NB4 (cell line): Measurements from ENCODE around the gene FMN2.
"Not testable (repeated sequence)": the region's sequence is repeated elsewhere in the genome, so short reads cannot be mapped to it uniquely, and the experiment has no call there.

ENCODE experiments used
- DNase-seq: peaks from one replicate; pipeline ENCODE4 v3.0.0; 2010; ENCODE audit warnings: low read depth
- H3K4me3 ChIP-seq: one replicate; pipeline ENCODE4 v1.5.1; 2011; ENCODE audit warnings: mild to moderate bottlenecking, low read depth, low read length, moderate library complexity
- CTCF ChIP-seq: IDR thresholded peaks from one replicate; pipeline ENCODE4 v1.5.1; 2012; ENCODE audit warnings: low read depth, low read length
- MAX ChIP-seq: IDR thresholded peaks from 2 replicates; pipeline ENCODE4 v1.6.1; 2011; ENCODE audit warnings: low read depth, low read length
- MYC ChIP-seq: IDR thresholded peaks from 2 replicates; pipeline ENCODE4 v1.6.1; 2011; ENCODE audit warnings: low read depth, low read length
- POLR2A ChIP-seq: IDR thresholded peaks from 2 replicates; pipeline ENCODE4 v1.6.1; 2011; ENCODE audit warnings: mild to moderate bottlenecking; ENCODE audit not compliant: insufficient read length; ENCODE audit errors: extremely low read depth

Gene FMN2

GRCh38 chr1:240409615-240410014, 317.9 kb downstream of the FMN2 start:
- no peak for DNase-seq
- TF ChIP-seq MYC = no peak
- TF ChIP-seq MAX = no peak
- TF ChIP-seq POLR2A = no peak
- no peak for TF ChIP-seq CTCF
- H3K4me3 ChIP-seq = no peak overlapping the region

GRCh38 chr1:240413732-240414131, 322.0 kb downstream of the FMN2 start:
- DNase-seq = no peak
- H3K4me3 ChIP-seq = no peak overlapping the region
- no peak for TF ChIP-seq MAX
- TF ChIP-seq POLR2A = no peak
- TF ChIP-seq CTCF = no peak
- TF ChIP-seq MYC = no peak

GRCh38 chr1:240414237-240414636, 322.6 kb downstream of the FMN2 start:
- no peak for DNase-seq
- TF ChIP-seq CTCF = no peak
- TF ChIP-seq POLR2A = no peak
- TF ChIP-seq MAX = no peak
- no peak for TF ChIP-seq MYC
- H3K4me3 ChIP-seq = no peak overlapping the region

GRCh38 chr1:240415011-240415410, 323.3 kb downstream of the FMN2 start:
- H3K4me3 ChIP-seq, DNase-seq: not testable (repeated sequence)

- no peak for DNase-seq
- TF ChIP-seq MAX (no peak), POLR2A (no peak), CTCF (no peak), MYC (no peak)
- no peak overlapping the region for H3K4me3 ChIP-seq
Observed at GRCh38 chr1:240415532-240415931, 323.8 kb downstream of the FMN2 start.

- no peak overlapping the region for H3K4me3 ChIP-seq
- TF ChIP-seq MYC (no peak), CTCF (no peak)
- DNase-seq = no peak
Observed at GRCh38 chr1:240417317-240417716, 325.6 kb downstream of the FMN2 start.
